ENCODE data around the gene HPN.
"Not testable (repeated sequence)": the region's sequence is repeated elsewhere in the genome, so short reads cannot be mapped to it uniquely, and the experiment has no call there.

Gene HPN

GRCh38 chr19:35009424-35010415, 31.8 kb upstream of the HPN start:
- no peak for DNase-seq (ENCODE audit: low spot score)

GRCh38 chr19:35011091-35011689, 30.3 kb upstream of the HPN start:
- DNase-seq (ENCODE audit: low spot score): no peak

GRCh38 chr19:35011737-35012682, 29.5 kb upstream of the HPN start:
- no peak for DNase-seq (ENCODE audit: low spot score)

GRCh38 chr19:35013041-35013819, 28.3 kb upstream of the HPN start:
- DNase-seq (ENCODE audit: low spot score): peak; percentile 90

- no peak for DNase-seq (ENCODE audit: low spot score)
Observed at GRCh38 chr19:35013820-35014754, 27.4 kb upstream of the HPN start.

GRCh38 chr19:35014774-35015173, 26.7 kb upstream of the HPN start:
- DNase-seq (ENCODE audit: low spot score): not testable (repeated sequence)

- DNase-seq (ENCODE audit: low spot score): no peak
Observed at GRCh38 chr19:35015270-35015953, 26.1 kb upstream of the HPN start.

GRCh38 chr19:35015954-35016351, 25.6 kb upstream of the HPN start:
- DNase-seq (ENCODE audit: low spot score): no peak

- DNase-seq (ENCODE audit: low spot score): no peak
Observed at GRCh38 chr19:35017507-35017906, 24.0 kb upstream of the HPN start.

- DNase-seq (ENCODE audit: low spot score): no peak
Observed at GRCh38 chr19:35018379-35018778, 23.1 kb upstream of the HPN start.

GRCh38 chr19:35019144-35019543, 22.4 kb upstream of the HPN start:
- DNase-seq (ENCODE audit: low spot score): no peak

- DNase-seq (ENCODE audit: low spot score): no peak
Observed at GRCh38 chr19:35021016-35021415, 20.5 kb upstream of the HPN start.

- DNase-seq (ENCODE audit: low spot score): no peak
Observed at GRCh38 chr19:35021596-35021995, 19.9 kb upstream of the HPN start.

GRCh38 chr19:35022460-35022859, 19.1 kb upstream of the HPN start:
- DNase-seq (ENCODE audit: low spot score): no peak

- no peak for DNase-seq (ENCODE audit: low spot score)
Observed at GRCh38 chr19:35023428-35023827, 18.1 kb upstream of the HPN start.

- DNase-seq (ENCODE audit: low spot score): no peak
Observed at GRCh38 chr19:35024095-35024494, 17.4 kb upstream of the HPN start.

- no peak for DNase-seq (ENCODE audit: low spot score)
Observed at GRCh38 chr19:35025969-35026368, 15.6 kb upstream of the HPN start.

- no peak for DNase-seq (ENCODE audit: low spot score)
Observed at GRCh38 chr19:35026418-35026817, 15.1 kb upstream of the HPN start.

- no peak for DNase-seq (ENCODE audit: low spot score)
Observed at GRCh38 chr19:35027009-35027408, 14.5 kb upstream of the HPN start.
